Endodermal cell (in vitro differentiated cells): Measurements from ENCODE around the gene FKRP. TPM values are rescaled to one million over a fixed set of nuclear protein-coding genes. Genes with fewer than 3 reads are reported as not detected.

Experiments
- DNase-seq: peaks from one replicate; pipeline ENCODE4 v3.0.0-alpha.2; 2017
- H3K27ac ChIP-seq: 2 replicates; pipeline ENCODE4 v1.5.1; 2013; ENCODE audit warnings: mild to moderate bottlenecking, low read depth, low read length, moderate library complexity
- H3K27me3 ChIP-seq: 2 replicates; pipeline ENCODE4 v1.6.1; 2013; ENCODE audit warnings: mild to moderate bottlenecking, low read length, moderate library complexity; ENCODE audit not compliant: insufficient read depth, control insufficient read depth, poor library complexity, severe bottlenecking
- H3K36me3 ChIP-seq: 2 replicates; pipeline ENCODE4 v1.7.0; 2013; ENCODE audit warnings: mild to moderate bottlenecking, low read length, moderate library complexity; ENCODE audit not compliant: control insufficient read depth, insufficient read depth
- H3K4me1 ChIP-seq: one replicate; pipeline ENCODE4 v1.7.0; 2013; ENCODE audit warnings: low read length; ENCODE audit not compliant: control insufficient read depth, insufficient read depth
- H3K4me3 ChIP-seq: 2 replicates; pipeline ENCODE4 v1.5.1; 2013; ENCODE audit warnings: mild to moderate bottlenecking, low read length, moderate library complexity
- H3K9ac ChIP-seq: 2 replicates; pipeline ENCODE4 v1.6.1; 2013; ENCODE audit warnings: mild to moderate bottlenecking, low read length, moderate library complexity; ENCODE audit not compliant: poor library complexity, severe bottlenecking; ENCODE audit errors: extremely low read depth
- H3K9me3 ChIP-seq: 2 replicates; pipeline ENCODE4 v1.6.1; 2013; ENCODE audit warnings: mild to moderate bottlenecking, low read length, moderate library complexity; ENCODE audit not compliant: control insufficient read depth
- H3K27ac Mint-ChIP-seq: 2 replicates; pipeline ENCODE4 v1.8.0; 2020; ENCODE audit warnings: mixed read lengths
- H3K27me3 Mint-ChIP-seq: 2 replicates; pipeline ENCODE4 v1.8.0; 2021; ENCODE audit warnings: mild to moderate bottlenecking, mixed read lengths; ENCODE audit not compliant: insufficient read depth
- H3K36me3 Mint-ChIP-seq: 2 replicates; pipeline ENCODE4 v1.8.0; 2020; ENCODE audit warnings: low read depth, mixed read lengths
- H3K4me1 Mint-ChIP-seq: 2 replicates; pipeline ENCODE4 v1.8.0; 2020; ENCODE audit warnings: mixed read lengths
- H3K4me3 Mint-ChIP-seq: 2 replicates; pipeline ENCODE4 v1.8.0; 2020; ENCODE audit warnings: mild to moderate bottlenecking, moderate library complexity, mixed read lengths
- H3K9me3 Mint-ChIP-seq: 2 replicates; pipeline ENCODE4 v1.8.0; 2020; ENCODE audit warnings: mild to moderate bottlenecking, mixed read lengths
- WGBS, 2 experiments: methylation state at CpG; one replicate each; pipeline versions ENCODE4 v1.1.5 to v1.1.7; 2013; ENCODE audit warnings: missing lambda C conversion rate in 2 of 2, mixed read lengths in 1 of 2; ENCODE audit not compliant: insufficient coverage in 1 of 2, insufficient read length in 1 of 2; 5-methylcytosine and 5-hydroxymethylcytosine counted together
- total RNA-seq, 2 donors: library from RNA; stranded (reverse); fragmentation: NEBNext Ultra II Directional in 1 of 2; extraction: Animal tissue kit (Norgen Biotek cat#: 25700) in 1 of 2; gene quantifications; 2 replicates in 1 of 2; 3 replicates in 1 of 2; pipeline ENCODE4 v1.2.1, GENCODE V29; 2021
- TF ChIP-seq, protein P1 (sequence below): fragments of 200-600 bp; sonication (generic); conservative IDR thresholded peaks from 2 replicates; pipeline ENCODE4 v1.5.0; 2021; ENCODE audit warnings: antibody characterized with exemption, mild to moderate bottlenecking

FKRP gene
- total RNA-seq, 2 donors from 2014 or later = 19.8 to 33.7 TPM

DNA sequence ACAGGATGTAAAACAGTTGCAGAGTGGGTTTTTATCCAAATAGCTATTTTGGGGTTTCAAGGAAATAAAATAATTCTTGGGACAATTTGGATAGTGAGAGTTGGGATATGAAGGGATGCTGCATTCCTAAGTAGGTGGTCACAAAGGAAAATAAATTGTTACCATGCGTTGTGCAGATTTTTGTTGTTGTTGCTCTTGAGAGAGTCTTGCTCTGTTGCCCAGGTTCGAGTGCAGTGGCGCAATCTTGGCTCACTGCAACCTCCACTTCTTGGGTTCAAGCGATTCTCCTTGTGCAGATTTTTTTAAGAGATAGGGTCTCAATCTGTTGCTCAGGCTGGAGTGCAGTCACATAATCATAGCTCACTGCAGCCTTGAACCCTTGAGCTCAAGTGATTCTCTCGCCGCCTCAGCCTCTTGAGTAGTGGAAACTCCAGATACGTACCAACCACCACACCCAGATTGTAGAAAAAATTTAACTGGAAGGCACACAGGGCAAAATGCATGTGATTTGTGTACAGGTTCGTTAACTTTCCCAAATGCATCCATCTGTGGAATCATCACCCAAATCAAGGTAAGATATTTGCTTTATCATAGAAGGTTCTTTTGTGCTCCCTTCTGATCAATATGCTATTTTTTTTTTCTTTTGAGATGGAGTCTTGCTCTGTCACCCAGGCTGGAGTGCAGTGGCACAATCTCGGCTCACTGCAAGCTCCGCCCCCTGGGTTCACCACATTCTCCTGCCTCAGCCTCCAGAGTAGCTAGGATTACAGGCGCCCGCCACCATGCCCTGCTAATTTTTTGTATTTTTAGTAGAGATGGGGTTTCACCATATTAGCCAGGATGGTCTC is 26.5 kb downstream of the FKRP start:
- Histone ChIP-seq H3K36me3 (peaks cover 10% of the 10 kb centered on the region), H3K27me3 (no peaks in the 10 kb centered on the region), H3K27ac (no peak overlapping the region), H3K9me3 (no peaks in the 10 kb centered on the region), H3K9ac (no peak overlapping the region), H3K4me1 (no peaks in the 10 kb centered on the region), H3K4me3 (no peak overlapping the region)
- no peak for DNase-seq
- H3K36me3 Mint-ChIP-seq = peaks cover 26% of the 10 kb centered on the region
- peaks cover 2% of the 10 kb centered on the region for H3K27me3 Mint-ChIP-seq
- WGBS, 2 experiments = 91 to 93% methylated on average over 8 to 12 of the region's 12 CpGs
- no peak overlapping the region for H3K4me3 Mint-ChIP-seq
- peaks cover 11% of the 10 kb centered on the region for H3K4me1 Mint-ChIP-seq
- no peak overlapping the region for H3K27ac Mint-ChIP-seq
- H3K9me3 Mint-ChIP-seq = no peaks in the 10 kb centered on the region
- TF ChIP-seq, protein P1, sequence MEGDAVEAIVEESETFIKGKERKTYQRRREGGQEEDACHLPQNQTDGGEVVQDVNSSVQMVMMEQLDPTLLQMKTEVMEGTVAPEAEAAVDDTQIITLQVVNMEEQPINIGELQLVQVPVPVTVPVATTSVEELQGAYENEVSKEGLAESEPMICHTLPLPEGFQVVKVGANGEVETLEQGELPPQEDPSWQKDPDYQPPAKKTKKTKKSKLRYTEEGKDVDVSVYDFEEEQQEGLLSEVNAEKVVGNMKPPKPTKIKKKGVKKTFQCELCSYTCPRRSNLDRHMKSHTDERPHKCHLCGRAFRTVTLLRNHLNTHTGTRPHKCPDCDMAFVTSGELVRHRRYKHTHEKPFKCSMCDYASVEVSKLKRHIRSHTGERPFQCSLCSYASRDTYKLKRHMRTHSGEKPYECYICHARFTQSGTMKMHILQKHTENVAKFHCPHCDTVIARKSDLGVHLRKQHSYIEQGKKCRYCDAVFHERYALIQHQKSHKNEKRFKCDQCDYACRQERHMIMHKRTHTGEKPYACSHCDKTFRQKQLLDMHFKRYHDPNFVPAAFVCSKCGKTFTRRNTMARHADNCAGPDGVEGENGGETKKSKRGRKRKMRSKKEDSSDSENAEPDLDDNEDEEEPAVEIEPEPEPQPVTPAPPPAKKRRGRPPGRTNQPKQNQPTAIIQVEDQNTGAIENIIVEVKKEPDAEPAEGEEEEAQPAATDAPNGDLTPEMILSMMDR = no peak

DNA sequence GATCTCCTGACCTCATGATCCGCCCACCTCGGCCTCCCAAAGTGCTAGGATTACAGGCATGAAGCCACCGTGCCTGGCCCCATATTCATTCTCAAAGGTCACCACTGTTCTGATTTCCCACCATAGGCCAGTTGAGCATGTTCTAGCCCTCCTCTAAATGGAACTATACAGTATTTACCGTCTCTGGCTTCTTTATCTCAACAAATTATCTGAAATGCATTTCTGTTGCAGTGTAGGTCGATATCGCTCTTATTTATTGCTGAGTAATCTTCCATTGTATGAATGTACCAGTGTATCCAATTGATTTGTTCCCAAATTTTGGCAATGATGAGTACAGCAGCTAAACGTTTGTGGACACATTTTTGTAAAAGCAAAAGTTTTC is 27.2 kb downstream of the FKRP start:
- peaks cover 2% of the 10 kb centered on the region for H3K27me3 Mint-ChIP-seq
- H3K4me3 Mint-ChIP-seq = no peak overlapping the region
- DNase-seq = no peak
- Histone ChIP-seq H3K4me3 (no peak overlapping the region), H3K4me1 (no peaks in the 10 kb centered on the region), H3K36me3 (peaks cover 14% of the 10 kb centered on the region), H3K9me3 (no peaks in the 10 kb centered on the region), H3K27me3 (no peaks in the 10 kb centered on the region), H3K9ac (no peak overlapping the region), H3K27ac (no peak overlapping the region)
- 91 to 100% methylated on average over 6 to 7 of the region's 7 CpGs for WGBS, 2 experiments
- H3K9me3 Mint-ChIP-seq = no peaks in the 10 kb centered on the region
- TF ChIP-seq, protein P1 = no peak
- H3K4me1 Mint-ChIP-seq = peaks cover 11% of the 10 kb centered on the region
- peaks cover 30% of the 10 kb centered on the region for H3K36me3 Mint-ChIP-seq
- no peak overlapping the region for H3K27ac Mint-ChIP-seq

DNA sequence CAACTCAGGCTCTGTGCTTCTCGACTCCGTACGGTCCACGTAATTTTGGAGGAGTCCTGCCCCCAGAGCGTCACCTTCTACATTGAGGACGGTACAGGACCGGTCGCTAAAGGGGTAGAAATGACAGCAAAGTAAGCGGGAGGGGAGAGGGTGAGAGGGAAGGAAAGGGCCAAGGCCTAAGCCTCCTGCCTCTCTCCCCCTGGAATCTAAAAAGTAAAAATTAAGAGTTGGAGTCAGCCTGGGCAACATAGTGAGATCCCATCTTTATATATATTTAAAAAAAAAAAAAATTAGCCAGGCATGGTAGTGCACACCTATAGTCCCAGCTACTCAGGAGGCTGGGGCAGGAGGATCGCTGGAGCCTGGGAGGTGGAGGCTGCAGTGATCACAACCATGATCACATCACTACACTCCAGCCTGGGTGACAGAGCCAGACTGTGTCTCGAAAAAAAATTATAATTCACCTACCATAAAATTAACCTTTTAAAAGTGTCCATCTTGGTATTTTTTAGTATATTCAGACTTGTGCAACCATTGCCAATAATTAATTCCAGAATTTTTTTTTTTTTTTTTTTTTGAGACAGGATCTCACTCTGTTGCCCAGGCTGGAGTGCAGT is 29.9 kb downstream of the FKRP start:
- H3K9me3 ChIP-seq = no peaks in the 10 kb centered on the region
- no peaks in the 10 kb centered on the region for H3K4me1 ChIP-seq
- WGBS, 2 experiments = 96 to 97% methylated on average over 10 to 11 of the region's 11 CpGs
- Mint-ChIP-seq H3K4me1 (peaks cover 3% of the 10 kb centered on the region), H3K27ac (no peak overlapping the region), H3K4me3 (no peak overlapping the region), H3K27me3 (no peaks in the 10 kb centered on the region), H3K9me3 (no peaks in the 10 kb centered on the region), H3K36me3 (peaks cover 45% of the 10 kb centered on the region)
- no peaks in the 10 kb centered on the region for H3K27me3 ChIP-seq
- peaks cover 23% of the 10 kb centered on the region for H3K36me3 ChIP-seq
- H3K4me3 ChIP-seq = no peak overlapping the region
- H3K9ac ChIP-seq = no peak overlapping the region
- no peak for DNase-seq
- TF ChIP-seq, protein P1 = no peak
- no peak overlapping the region for H3K27ac ChIP-seq
